Karpas-422 (cell line): ENCODE data around the gene FRMD3. TPM values are rescaled to one million over a fixed set of nuclear protein-coding genes. Genes with fewer than 3 reads are reported as not detected.

ENCODE experiments used
- DNase-seq: peaks from one replicate; pipeline ENCODE4 v3.0.0-alpha.2; 2015
- H2AFZ ChIP-seq: fragments of 200-600 bp; sonication (generic); 2 replicates; pipeline ENCODE4 v1.6.1; 2014; ENCODE audit warnings: antibody characterized with exemption, low read length, mixed read lengths
- H3K27ac ChIP-seq: fragments of 200-600 bp; sonication (generic); 2 replicates; pipeline ENCODE4 v1.5.1; 2014; ENCODE audit warnings: mild to moderate bottlenecking, low read length, moderate library complexity
- H3K27me3 ChIP-seq: fragments of 200-600 bp; sonication (generic); 2 replicates; pipeline ENCODE4 v1.6.1; 2014; ENCODE audit warnings: low read length, mixed read lengths
- H3K36me3 ChIP-seq: fragments of 200-600 bp; sonication (generic); 2 replicates; pipeline ENCODE4 v1.6.1; 2014; ENCODE audit warnings: low read length, mixed read lengths; ENCODE audit not compliant: insufficient read depth
- H3K4me1 ChIP-seq: fragments of 200-600 bp; sonication (generic); 2 replicates; pipeline ENCODE4 v1.6.1; 2014; ENCODE audit warnings: mild to moderate bottlenecking, low read length, mixed read lengths
- H3K4me2 ChIP-seq: fragments of 200-600 bp; sonication (generic); 2 replicates; pipeline ENCODE4 v1.6.1; 2014; ENCODE audit warnings: low read length, low read depth, mild to moderate bottlenecking; ENCODE audit not compliant: poor library complexity, severe bottlenecking
- H3K4me3 ChIP-seq: fragments of 200-600 bp; sonication (generic); 2 replicates; pipeline ENCODE4 v1.5.1; 2014; ENCODE audit warnings: mild to moderate bottlenecking, antibody characterized with exemption, low read length, mixed read lengths
- H3K79me2 ChIP-seq: fragments of 200-600 bp; sonication (generic); 2 replicates; pipeline ENCODE4 v1.6.1; 2014; ENCODE audit warnings: mild to moderate bottlenecking, low read length, mixed read lengths
- H3K9ac ChIP-seq: fragments of 200-600 bp; sonication (generic); 2 replicates; pipeline ENCODE4 v1.6.0; 2014; ENCODE audit warnings: low read length
- H3K9me2 ChIP-seq: fragments of 200-600 bp; sonication (generic), shearing (Covaris generic); replicated peaks from 2 replicates; pipeline ENCODE4 v1.6.0; 2014; ENCODE audit warnings: mild to moderate bottlenecking, low read length, moderate library complexity; ENCODE audit not compliant: insufficient read depth
- H3K9me3 ChIP-seq: fragments of 300-700, 200-600 bp; sonication (generic); 2 replicates; pipeline ENCODE4 v1.6.1; 2014; ENCODE audit warnings: low read length, mixed read lengths
- H4K20me1 ChIP-seq: fragments of 200-600 bp; sonication (generic); 2 replicates; pipeline ENCODE4 v1.6.1; 2014; ENCODE audit warnings: mild to moderate bottlenecking, antibody characterized with exemption, low read length, low read depth; ENCODE audit not compliant: insufficient read depth
- total RNA-seq: library from RNA; depleted of rRNA; stranded (reverse); fragments of >200 nt; shearing (Covaris generic); gene quantifications from 2 replicates; pipeline ENCODE4 v1.2.3, GENCODE V29; 2014; ENCODE audit warnings: low replicate concordance; rRNA removed

FRMD3 gene
- 1.2 TPM in 1 of 2 replicates, not detected in the other for total RNA-seq

DNA sequence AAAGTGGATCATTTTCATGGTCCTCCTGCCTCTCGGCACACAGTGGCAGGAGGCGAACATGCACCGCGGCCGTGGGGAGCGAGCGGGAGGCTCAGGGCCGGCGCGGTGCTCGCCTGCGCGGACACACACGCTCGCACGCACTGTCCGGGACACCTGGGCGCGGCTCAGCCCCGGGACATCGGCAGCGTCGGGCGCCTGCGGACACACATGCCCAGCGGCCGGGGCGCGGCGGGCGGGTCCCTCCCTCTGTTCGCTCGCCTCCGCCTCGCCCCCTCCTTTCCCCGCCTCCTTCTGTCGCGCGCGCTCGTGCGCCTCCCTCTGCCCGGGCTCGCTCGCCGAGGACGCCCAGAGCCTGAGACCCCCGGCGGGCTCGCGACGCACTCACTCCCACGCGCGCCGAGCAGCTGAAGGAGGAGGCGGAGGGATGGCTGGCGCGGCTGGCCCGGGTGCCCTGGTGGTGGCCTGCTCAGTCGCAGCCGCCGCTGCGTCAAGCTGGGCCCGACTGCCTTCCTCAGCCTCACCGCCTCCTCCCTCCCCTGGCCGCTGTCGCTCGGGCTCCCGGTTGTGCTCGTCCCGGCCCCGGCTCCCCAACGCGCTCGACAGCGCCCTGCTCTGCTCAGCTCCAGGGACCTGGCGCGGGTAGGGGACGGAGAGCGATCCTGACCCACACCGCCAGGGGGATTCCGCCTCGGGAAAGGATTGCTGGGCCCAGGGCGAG, at the start of gene FRMD3:
FRMD3 (minus strand) TSS at position 230 of the 718 bp plus-strand sequence; CDS start at position 60, 170 bp downstream.
- H3K36me3 ChIP-seq = no peaks in the 10 kb centered on the region
- H3K9me3 ChIP-seq = no peaks in the 10 kb centered on the region
- H3K4me3 ChIP-seq = no peak within 1 kb of the TSS
- no peak within 1 kb of the TSS for H3K9ac ChIP-seq
- no peak for DNase-seq
- H3K27ac ChIP-seq = no peak within 1 kb of the TSS
- no peaks in the 10 kb centered on the region for H3K79me2 ChIP-seq
- H3K4me2 ChIP-seq = no peak within 1 kb of the TSS
- H4K20me1 ChIP-seq = no peaks in the 10 kb centered on the region
- H2AFZ ChIP-seq = no peak within 1 kb of the TSS
- no peaks in the 10 kb centered on the region for H3K4me1 ChIP-seq
- H3K27me3 ChIP-seq = no peaks in the 10 kb centered on the region
- no peaks in the 10 kb centered on the region for H3K9me2 ChIP-seq

- no peaks in the 10 kb centered on the region for H4K20me1 ChIP-seq
- no peak overlapping the region for H2AFZ ChIP-seq
- no peaks in the 10 kb centered on the region for H3K27me3 ChIP-seq
- H3K9me3 ChIP-seq = no peaks in the 10 kb centered on the region
- no peak for DNase-seq
- H3K9me2 ChIP-seq = no peaks in the 10 kb centered on the region
- no peaks in the 10 kb centered on the region for H3K36me3 ChIP-seq
- no peaks in the 10 kb centered on the region for H3K4me1 ChIP-seq
- no peak overlapping the region for H3K27ac ChIP-seq
- no peak overlapping the region for H3K4me2 ChIP-seq
- H3K9ac ChIP-seq = no peak overlapping the region
- H3K79me2 ChIP-seq = no peaks in the 10 kb centered on the region
- no peak overlapping the region for H3K4me3 ChIP-seq
These were observed 46.8 kb upstream of the FRMD3 start for GRCh38 chr9:83584995-83585394.

DNA sequence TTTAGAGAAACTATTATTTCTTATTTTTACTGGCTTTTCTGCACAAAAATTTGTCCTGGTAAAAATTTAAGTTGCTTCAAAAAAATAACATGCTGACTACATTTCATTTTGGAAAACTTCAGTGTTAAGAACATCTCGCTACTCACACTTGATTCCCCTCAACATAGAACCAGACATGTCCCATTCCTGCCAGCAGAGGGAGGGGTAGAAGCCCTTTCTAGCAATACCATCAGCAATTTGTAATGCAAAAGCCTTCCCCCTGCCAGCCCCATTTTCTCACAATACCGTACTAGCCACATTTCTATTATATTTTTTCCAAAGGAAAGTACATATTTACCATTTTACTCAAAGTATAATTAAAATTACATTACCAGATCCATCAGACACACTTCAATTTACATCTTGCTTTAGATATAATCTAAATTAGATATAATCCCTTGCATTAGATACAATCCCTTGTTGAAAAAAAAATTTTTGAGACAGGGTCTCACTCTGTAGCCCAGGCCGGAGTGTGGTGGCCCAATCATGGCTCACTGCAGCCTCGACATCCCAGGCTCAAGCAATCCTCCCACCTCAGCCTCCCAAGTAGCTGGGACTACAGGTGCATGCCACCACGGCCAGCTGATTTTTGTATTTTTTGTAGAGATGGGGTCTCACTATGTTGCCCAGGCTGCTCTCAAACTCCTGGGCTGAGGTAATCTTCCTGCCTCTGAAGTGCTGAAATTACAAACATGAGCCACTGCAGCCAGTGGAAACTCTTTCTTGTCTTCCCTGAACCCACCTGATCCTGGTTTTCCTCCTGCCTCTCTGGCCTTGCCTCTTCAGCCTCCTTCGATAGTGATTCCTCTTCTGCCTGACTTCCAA, 45.2 kb upstream of the FRMD3 start:
- H4K20me1 ChIP-seq = no peaks in the 10 kb centered on the region
- no peaks in the 10 kb centered on the region for H3K9me2 ChIP-seq
- H3K27me3 ChIP-seq = no peaks in the 10 kb centered on the region
- H3K27ac ChIP-seq = no peak overlapping the region
- H2AFZ ChIP-seq = no peak overlapping the region
- no peaks in the 10 kb centered on the region for H3K4me1 ChIP-seq
- H3K9ac ChIP-seq = no peak overlapping the region
- H3K4me3 ChIP-seq = no peak overlapping the region
- H3K36me3 ChIP-seq = no peaks in the 10 kb centered on the region
- H3K4me2 ChIP-seq = no peak overlapping the region
- no peaks in the 10 kb centered on the region for H3K79me2 ChIP-seq
- peak; percentile 83 for DNase-seq
- H3K9me3 ChIP-seq = no peaks in the 10 kb centered on the region

- no peaks in the 10 kb centered on the region for H3K79me2 ChIP-seq
- H3K4me2 ChIP-seq = no peak overlapping the region
- H3K9ac ChIP-seq = no peak overlapping the region
- no peaks in the 10 kb centered on the region; the same call in 1 of the 2 replicates for H3K9me3 ChIP-seq
- no peaks in the 10 kb centered on the region for H3K36me3 ChIP-seq
- no peaks in the 10 kb centered on the region for H4K20me1 ChIP-seq
- no peaks in the 10 kb centered on the region for H3K9me2 ChIP-seq
- no peak overlapping the region for H3K4me3 ChIP-seq
- no peak for DNase-seq
- H3K27me3 ChIP-seq = no peaks in the 10 kb centered on the region
- no peak overlapping the region for H3K27ac ChIP-seq
- H2AFZ ChIP-seq = no peak overlapping the region
- no peaks in the 10 kb centered on the region for H3K4me1 ChIP-seq
These were observed 43.8 kb upstream of the FRMD3 start for GRCh38 chr9:83582029-83582428.

DNA sequence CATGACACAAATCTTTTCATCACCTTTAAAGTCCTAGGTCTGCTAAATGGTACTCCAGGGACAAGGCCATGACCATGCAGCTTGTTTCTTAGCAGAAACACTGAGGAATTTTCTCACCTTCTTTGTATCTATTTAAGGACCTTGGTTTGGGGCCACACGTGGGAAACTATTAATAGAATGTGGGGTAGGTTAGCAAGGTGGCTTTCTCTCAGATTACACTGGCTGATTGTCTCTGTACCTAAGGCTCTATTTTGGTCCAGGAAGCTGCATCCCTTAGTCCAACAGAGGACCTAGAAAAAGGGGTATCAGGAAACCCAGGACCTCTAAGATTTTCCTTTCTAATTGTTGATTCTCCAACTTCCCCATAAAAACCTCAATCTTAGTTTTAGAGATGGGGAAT, 36.3 kb upstream of the FRMD3 start:
- no peak overlapping the region for H3K27ac ChIP-seq
- H3K9me3 ChIP-seq = no peaks in the 10 kb centered on the region; the same call in 1 of the 2 replicates
- H3K9me2 ChIP-seq = no peaks in the 10 kb centered on the region
- no peaks in the 10 kb centered on the region for H4K20me1 ChIP-seq
- H2AFZ ChIP-seq = no peak overlapping the region
- H3K4me1 ChIP-seq = no peaks in the 10 kb centered on the region
- DNase-seq = no peak
- H3K4me2 ChIP-seq = no peak overlapping the region
- H3K4me3 ChIP-seq = no peak overlapping the region
- no peaks in the 10 kb centered on the region for H3K36me3 ChIP-seq
- 0 out of 2 replicates have a peak, but pooled peaks cover 2% of the 10 kb centered on the region for H3K27me3 ChIP-seq
- H3K9ac ChIP-seq = no peak overlapping the region
- H3K79me2 ChIP-seq = no peaks in the 10 kb centered on the region

- Histone ChIP-seq H3K4me1 (no peaks in the 10 kb centered on the region), H3K79me2 (no peaks in the 10 kb centered on the region), H2AFZ (no peak overlapping the region), H3K4me2 (no peak overlapping the region), H3K9me3 (no peaks in the 10 kb centered on the region), H3K9me2 (no peaks in the 10 kb centered on the region), H3K36me3 (no peaks in the 10 kb centered on the region), H3K4me3 (no peak overlapping the region), H3K9ac (no peak overlapping the region), H3K27me3 (0 out of 2 replicates have a peak, but pooled peaks cover 2% of the 10 kb centered on the region), H3K27ac (no peak overlapping the region), H4K20me1 (no peaks in the 10 kb centered on the region)
- DNase-seq = no peak
These were observed 34.3 kb upstream of the FRMD3 start for GRCh38 chr9:83572524-83572923.

DNA sequence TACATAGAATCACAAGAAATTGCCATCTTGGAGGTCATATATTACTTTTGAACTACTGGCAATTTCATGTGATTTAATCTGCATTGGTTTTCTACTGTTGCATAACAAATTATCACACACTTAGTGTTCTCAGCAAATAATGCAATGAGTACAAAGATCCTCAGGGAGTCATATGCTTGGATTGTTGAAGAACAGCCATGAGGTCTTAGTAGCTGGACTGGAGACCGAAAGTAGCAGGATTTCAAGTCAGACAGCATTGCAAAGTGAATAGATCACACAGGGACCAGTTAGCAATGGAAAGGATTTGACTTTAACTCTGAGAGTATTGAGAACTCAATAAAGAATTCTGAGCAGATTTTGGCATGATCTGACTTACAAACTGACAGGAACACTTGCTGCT, 32.2 kb upstream of the FRMD3 start:
- no peak for DNase-seq
- Histone ChIP-seq H3K36me3 (no peaks in the 10 kb centered on the region), H4K20me1 (no peaks in the 10 kb centered on the region), H3K27me3 (0 out of 2 replicates have a peak, but pooled peaks cover 2% of the 10 kb centered on the region), H3K9me2 (no peaks in the 10 kb centered on the region), H3K4me3 (no peak overlapping the region), H3K9ac (no peak overlapping the region), H3K79me2 (no peaks in the 10 kb centered on the region), H3K4me2 (no peak overlapping the region), H2AFZ (no peak overlapping the region), H3K4me1 (no peaks in the 10 kb centered on the region), H3K9me3 (no peaks in the 10 kb centered on the region), H3K27ac (no peak overlapping the region)

- no peak for DNase-seq
- no peak overlapping the region for H3K4me3 ChIP-seq
- H3K36me3 ChIP-seq = no peaks in the 10 kb centered on the region
- H2AFZ ChIP-seq = no peak overlapping the region
- H3K27me3 ChIP-seq = 0 out of 2 replicates have a peak, but pooled peaks cover 2% of the 10 kb centered on the region
- H3K9ac ChIP-seq = no peak overlapping the region
- no peaks in the 10 kb centered on the region for H3K79me2 ChIP-seq
- H3K4me1 ChIP-seq = no peaks in the 10 kb centered on the region
- no peak overlapping the region for H3K27ac ChIP-seq
- no peaks in the 10 kb centered on the region for H3K9me2 ChIP-seq
- H3K9me3 ChIP-seq = no peaks in the 10 kb centered on the region
- no peaks in the 10 kb centered on the region for H4K20me1 ChIP-seq
- no peak overlapping the region for H3K4me2 ChIP-seq
These were observed 31.1 kb upstream of the FRMD3 start for GRCh38 chr9:83569326-83569725.
